ENCODE measurements around the gene KIF7.
A peak's percentile ranks its signal among the peaks of the same experiment; 100 is the strongest.

Gene KIF7

GRCh38 chr15:89621547-89621946, 33.7 kb downstream of the KIF7 start:
- DNase-seq (ENCODE audit: low read depth in 2 of 2) = no peak
- TF ChIP-seq, protein P1, sequence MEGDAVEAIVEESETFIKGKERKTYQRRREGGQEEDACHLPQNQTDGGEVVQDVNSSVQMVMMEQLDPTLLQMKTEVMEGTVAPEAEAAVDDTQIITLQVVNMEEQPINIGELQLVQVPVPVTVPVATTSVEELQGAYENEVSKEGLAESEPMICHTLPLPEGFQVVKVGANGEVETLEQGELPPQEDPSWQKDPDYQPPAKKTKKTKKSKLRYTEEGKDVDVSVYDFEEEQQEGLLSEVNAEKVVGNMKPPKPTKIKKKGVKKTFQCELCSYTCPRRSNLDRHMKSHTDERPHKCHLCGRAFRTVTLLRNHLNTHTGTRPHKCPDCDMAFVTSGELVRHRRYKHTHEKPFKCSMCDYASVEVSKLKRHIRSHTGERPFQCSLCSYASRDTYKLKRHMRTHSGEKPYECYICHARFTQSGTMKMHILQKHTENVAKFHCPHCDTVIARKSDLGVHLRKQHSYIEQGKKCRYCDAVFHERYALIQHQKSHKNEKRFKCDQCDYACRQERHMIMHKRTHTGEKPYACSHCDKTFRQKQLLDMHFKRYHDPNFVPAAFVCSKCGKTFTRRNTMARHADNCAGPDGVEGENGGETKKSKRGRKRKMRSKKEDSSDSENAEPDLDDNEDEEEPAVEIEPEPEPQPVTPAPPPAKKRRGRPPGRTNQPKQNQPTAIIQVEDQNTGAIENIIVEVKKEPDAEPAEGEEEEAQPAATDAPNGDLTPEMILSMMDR (IDR thresholded peaks at IDR 0.05; ENCODE audit: low read depth, low read length) = no peak

GRCh38 chr15:89616228-89616627, 39.0 kb downstream of the KIF7 start:
- TF ChIP-seq, protein P1 (IDR thresholded peaks at IDR 0.05; ENCODE audit: low read depth, low read length) = no peak
- no peak for DNase-seq (ENCODE audit: low read depth in 2 of 2)
- no peak overlapping the region for H3K4me3 ChIP-seq (replicated peaks in 1 of 2; ENCODE audit: low read depth in 2 of 2, low read length in 2 of 2)

More at GRCh38 chr15:89621547-89621946, 33.7 kb downstream of the KIF7 start:
- H3K4me3 ChIP-seq (replicated peaks in 1 of 2; ENCODE audit: low read depth in 2 of 2, low read length in 2 of 2) = no peak overlapping the region

- TF ChIP-seq, protein P1 (IDR thresholded peaks at IDR 0.05; ENCODE audit: low read depth, low read length) = no peak
- DNase-seq (ENCODE audit: low read depth in 2 of 2) = no peak
- no peak overlapping the region for H3K4me3 ChIP-seq (replicated peaks in 1 of 2; ENCODE audit: low read depth in 2 of 2, low read length in 2 of 2)
These were observed 40.1 kb downstream of the KIF7 start for GRCh38 chr15:89615135-89615534.

- DNase-seq (ENCODE audit: low read depth in 2 of 2) = peak; percentile 39 to 48
- TF ChIP-seq, protein P1 (IDR thresholded peaks at IDR 0.05; ENCODE audit: low read depth, low read length) = no peak
- H3K4me3 ChIP-seq (replicated peaks in 1 of 2; ENCODE audit: low read depth in 2 of 2, low read length in 2 of 2) = no peak overlapping the region
These were observed 41.1 kb downstream of the KIF7 start for GRCh38 chr15:89614164-89614563.

- no peak for DNase-seq (ENCODE audit: low read depth in 2 of 2)
- no peak overlapping the region for H3K4me3 ChIP-seq (replicated peaks in 1 of 2; ENCODE audit: low read depth in 2 of 2, low read length in 2 of 2)
- TF ChIP-seq, protein P1 (IDR thresholded peaks at IDR 0.05; ENCODE audit: low read depth, low read length) = no peak
These were observed 42.2 kb downstream of the KIF7 start for GRCh38 chr15:89613031-89613430.

DNA sequence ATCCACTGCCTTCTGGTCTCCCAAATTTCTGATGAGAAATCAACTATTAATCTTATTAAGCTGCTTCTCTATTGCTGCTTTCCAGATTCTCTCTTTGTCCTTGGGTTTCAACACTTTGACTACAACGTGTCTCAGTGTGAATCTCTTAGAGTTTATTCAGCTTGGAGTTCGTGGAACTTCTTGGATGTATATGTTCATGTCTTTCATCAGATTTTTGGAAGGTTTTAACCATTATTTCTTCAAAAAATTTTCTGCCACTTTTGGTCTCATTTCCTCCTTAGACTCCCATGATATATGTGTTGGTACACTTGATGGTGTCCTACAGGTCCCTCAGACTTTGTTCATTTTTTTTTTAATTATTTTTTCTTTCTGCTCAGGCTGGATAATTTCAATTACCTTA, 44.0 kb downstream of the KIF7 start:
- TF ChIP-seq, protein P1 (IDR thresholded peaks at IDR 0.05; ENCODE audit: low read depth, low read length) = no peak
- no peak overlapping the region for H3K4me3 ChIP-seq (replicated peaks in 1 of 2; ENCODE audit: low read depth in 2 of 2, low read length in 2 of 2)
- no peak for DNase-seq (ENCODE audit: low read depth in 2 of 2)

DNA sequence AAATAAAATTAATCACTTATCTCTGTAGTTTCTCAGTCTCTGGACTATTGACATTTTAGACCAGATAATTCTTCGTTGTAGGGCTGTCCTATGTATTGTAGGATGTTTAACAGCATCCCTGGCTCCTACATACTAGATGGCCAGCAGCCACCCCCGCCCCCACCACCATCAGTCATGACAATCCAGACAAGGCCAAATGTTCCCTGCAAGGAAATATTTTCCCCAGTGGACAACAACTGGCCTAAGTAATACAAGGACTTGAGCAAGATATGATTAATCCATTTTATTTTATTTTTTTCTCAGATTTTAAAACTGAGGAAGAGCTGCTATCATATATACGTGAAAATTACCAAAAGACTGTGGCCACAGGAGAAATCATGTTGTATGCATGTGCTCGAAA, 56.2 kb downstream of the KIF7 start:
- H3K4me3 ChIP-seq (replicated peaks in 1 of 2; ENCODE audit: low read depth in 2 of 2, low read length in 2 of 2) = no peak overlapping the region
- DNase-seq (ENCODE audit: low read depth in 2 of 2) = peak; percentile 32 to 74
- TF ChIP-seq, protein P1 (IDR thresholded peaks at IDR 0.05; ENCODE audit: low read depth, low read length) = no peak

Measured in cardiac fibroblast (primary cell).